T1000 (cell line): ENCODE results near the gene CPT2.

Experiments
- DNase-seq: peaks from one replicate; lab custom pipeline; 2025; ENCODE audit warnings: mixed read lengths; lab: John Stamatoyannopoulos, UW

The CPT2 gene

GRCh38 chr1:53196485-53197290 is at the start of gene CPT2:
Gene CPT2 (plus strand): TSS chr1:53196824. CDS start chr1:53196944, 120 bp downstream.
- DNase-seq: peak; percentile 86

DNA sequence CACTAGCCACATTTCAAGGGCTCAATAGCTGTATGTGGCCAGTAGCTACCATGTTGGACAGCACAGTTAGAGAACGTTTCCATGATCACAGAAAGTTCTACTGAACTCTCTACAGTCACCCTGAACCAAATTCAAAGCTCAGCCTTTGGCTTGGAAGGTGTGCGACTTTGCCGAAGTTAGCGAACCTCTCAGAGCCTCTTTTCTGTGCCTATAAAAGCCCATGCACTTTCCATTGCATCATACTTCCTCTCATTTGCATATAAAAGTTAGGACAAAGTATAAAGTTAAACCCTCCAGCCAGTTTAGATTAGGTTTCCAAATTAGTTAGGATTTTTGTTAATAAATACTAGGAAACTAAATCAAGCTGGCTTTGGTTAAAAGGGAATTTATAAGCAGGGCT is 49.5 kb upstream of the CPT2 start:
- DNase-seq: no peak

- no peak for DNase-seq
Measured at GRCh38 chr1:53148123-53148522, 48.5 kb upstream of the CPT2 start.

GRCh38 chr1:53153752-53154151 is 42.9 kb upstream of the CPT2 start:
- DNase-seq: no peak

GRCh38 chr1:53154859-53155438 is 41.7 kb upstream of the CPT2 start:
- DNase-seq: no peak

- DNase-seq: no peak
Measured at GRCh38 chr1:53155534-53155933, 41.1 kb upstream of the CPT2 start.

DNA sequence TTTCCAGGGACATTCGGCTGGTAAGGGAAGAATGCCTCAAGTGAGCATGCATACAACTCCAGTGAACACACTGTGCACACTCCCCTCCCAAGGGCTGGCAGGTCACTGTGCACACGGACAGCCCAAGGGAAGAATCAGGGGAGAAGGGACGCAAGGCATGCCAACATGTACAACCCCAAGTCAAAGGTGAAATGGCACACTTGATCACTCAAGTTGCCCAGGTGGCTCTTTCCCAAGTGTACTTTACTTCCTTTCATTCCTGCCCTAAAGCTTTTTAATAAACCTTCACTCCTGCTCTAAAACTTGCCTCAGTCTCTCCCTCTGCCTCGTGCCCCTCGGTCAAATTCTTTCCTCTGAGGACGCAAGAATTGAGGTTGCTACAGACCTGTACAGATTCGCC is 40.7 kb upstream of the CPT2 start:
- DNase-seq: no peak

GRCh38 chr1:53156783-53157182 is 39.8 kb upstream of the CPT2 start:
- no peak for DNase-seq

DNA sequence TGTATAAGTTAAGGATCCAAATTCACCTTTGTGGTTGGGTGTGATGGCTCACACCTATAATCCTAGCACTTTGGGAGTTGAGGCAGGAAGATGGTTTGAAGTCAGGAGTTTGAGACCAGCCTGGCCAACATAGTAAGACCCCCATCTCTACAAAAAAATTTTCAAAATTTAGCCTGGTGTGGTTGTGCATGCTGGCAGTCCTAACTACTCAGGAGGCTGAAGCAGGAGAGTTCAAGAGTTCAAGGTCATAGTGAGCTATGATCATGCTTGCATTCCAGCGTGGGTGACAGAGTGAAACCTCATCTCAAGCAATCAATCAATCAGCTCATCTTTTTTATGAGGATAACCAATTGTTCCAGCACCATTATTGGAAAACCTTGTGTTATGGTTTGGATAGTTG is 37.7 kb upstream of the CPT2 start:
- no peak for DNase-seq

GRCh38 chr1:53160924-53161378 is 35.7 kb upstream of the CPT2 start:
- no peak for DNase-seq

DNA sequence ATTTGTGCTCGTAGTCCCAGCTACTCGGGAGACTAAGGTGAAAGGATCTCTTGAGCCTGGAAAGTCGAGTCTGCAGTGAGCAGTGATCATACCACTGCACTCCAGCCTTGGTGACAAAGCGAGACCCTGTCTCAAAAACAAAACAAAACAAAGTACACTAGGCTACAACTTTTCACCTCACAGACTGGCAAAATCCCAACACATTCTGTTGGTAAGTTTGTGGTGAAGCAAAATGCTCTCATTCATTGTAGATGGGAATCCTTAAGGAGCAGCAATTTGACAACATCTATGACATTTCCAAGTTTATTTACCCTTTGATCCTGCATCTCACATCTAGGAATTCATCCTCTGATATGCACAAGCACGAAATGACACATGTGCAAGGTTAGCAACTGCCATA is 34.0 kb upstream of the CPT2 start:
- no peak for DNase-seq

GRCh38 chr1:53163291-53163768 is 33.3 kb upstream of the CPT2 start:
- DNase-seq: no peak

- no peak for DNase-seq
Measured at GRCh38 chr1:53165408-53165961, 31.1 kb upstream of the CPT2 start.

GRCh38 chr1:53166366-53166765 is 30.3 kb upstream of the CPT2 start:
- DNase-seq: no peak

GRCh38 chr1:53166912-53167311 is 29.7 kb upstream of the CPT2 start:
- DNase-seq: no peak

GRCh38 chr1:53172426-53173128 is 24.0 kb upstream of the CPT2 start:
- DNase-seq: no peak

DNA sequence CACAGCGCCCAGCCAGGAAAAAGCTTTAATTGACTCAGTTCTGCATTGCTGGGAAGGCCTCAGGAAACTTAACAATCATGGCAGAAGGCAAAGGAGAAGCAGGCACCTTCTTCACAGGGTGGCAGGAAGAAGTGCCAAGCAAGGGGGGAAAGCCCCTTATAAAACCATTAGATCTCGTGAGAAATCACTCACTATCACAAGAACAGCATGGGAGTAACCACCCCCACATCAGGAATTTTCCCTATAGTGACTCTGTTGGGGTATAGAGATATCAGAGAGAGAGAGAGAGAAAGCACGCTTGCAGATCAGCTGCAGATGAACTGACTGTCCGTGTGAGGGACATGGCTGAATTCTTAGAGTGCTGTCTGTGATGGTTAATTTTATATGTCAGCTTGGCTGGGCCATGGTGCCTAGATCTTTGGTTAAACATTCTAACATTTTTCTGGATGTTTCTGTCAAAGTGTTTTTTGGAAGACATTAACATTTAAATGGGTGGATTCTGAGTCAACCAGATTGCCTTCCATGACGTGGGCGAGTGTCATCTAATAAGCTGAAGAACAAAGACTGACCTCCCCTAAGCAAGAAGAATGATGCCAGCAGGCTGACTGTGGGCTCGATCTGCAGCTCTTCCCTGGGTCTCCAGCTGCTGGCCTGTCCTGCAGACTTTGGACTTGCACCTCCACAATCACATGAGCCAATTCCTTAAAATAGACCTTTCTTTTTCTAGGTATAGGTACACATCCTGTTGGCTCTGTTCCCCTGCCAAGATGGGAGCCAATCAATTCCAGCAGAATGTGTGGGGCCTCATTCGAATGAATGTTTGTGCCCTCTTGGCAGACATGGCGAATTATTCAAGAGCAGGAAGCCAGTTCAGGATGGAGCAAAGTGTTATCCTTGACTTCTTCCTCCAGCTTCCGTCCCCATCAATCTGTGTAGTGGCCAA is 21.4 kb upstream of the CPT2 start:
- DNase-seq: no peak

GRCh38 chr1:53176452-53177208 is 20.0 kb upstream of the CPT2 start:
- DNase-seq: no peak

DNA sequence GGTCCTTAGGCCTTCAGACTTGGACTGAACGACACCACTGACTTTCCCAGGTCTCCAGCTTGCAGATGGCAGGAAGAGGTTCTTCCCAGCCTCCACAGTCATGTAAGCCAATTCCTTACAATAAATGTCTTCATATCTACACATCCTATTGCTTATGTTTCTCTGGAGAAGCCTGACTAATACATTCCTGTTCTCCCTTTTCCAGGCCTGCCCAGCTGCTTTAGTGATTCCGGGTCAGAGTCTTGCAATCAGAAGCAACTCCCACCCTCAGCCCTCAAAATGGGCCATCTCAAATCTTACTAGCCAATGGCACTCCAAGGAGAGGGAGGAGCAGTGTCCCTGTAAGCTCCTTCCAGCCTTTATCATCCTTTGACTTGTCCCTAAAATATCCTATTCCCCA is 16.4 kb upstream of the CPT2 start:
- no peak for DNase-seq

DNA sequence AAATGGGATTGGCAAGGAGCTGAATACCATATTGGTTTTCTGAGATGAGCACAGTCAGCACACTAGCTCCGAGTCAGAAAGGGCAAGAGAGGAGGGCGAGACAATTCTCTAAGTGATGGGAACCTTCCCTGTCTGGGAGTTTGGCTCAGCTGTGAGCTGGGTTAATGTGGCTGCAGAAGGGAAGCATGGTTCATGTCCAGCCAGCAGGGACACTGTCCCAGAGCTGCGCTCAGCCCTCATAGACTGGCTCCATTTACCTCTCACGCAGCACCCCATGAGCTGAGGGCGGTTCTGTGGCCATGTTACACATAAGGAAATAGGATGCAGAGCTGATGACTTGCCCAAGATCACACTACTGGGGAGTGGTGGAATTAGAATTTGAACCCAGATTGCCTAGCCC is 15.7 kb upstream of the CPT2 start:
- no peak for DNase-seq

- DNase-seq: peak; percentile 42
Measured at GRCh38 chr1:53182111-53182593, 14.5 kb upstream of the CPT2 start.
